GM18870 (cell line): ENCODE measurements around the gene SMURF2.
"Not testable (repeated sequence)": the region's sequence is repeated elsewhere in the genome, so short reads cannot be mapped to it uniquely, and the experiment has no call there.

Experiments used
- ATAC-seq: cut with Tn5 transposase; IDR thresholded peaks from one replicate; pipeline ENCODE4 v1.9.1; 2021; ENCODE audit warnings: moderate library complexity; ENCODE audit not compliant: unreplicated experiment

Gene SMURF2

GRCh38 chr17:64667807-64668721 is 6.0 kb upstream of the SMURF2 start:
- not testable (repeated sequence) for ATAC-seq

- not testable (repeated sequence) for ATAC-seq
Measured at GRCh38 chr17:64664299-64664981, 2.3 kb upstream of the SMURF2 start.

- ATAC-seq, result not testable (repeated sequence)
Measured at GRCh38 chr17:64663836-64664235, 1.7 kb upstream of the SMURF2 start.

- no peak for ATAC-seq
Measured at GRCh38 chr17:64662774-64663367, 764 bp upstream of the SMURF2 start.

- ATAC-seq, result no peak
Measured at GRCh38 chr17:64661726-64661975, 456 bp downstream of the SMURF2 start.

- not testable (repeated sequence) for ATAC-seq
Measured at GRCh38 chr17:64660978-64661725, 955 bp downstream of the SMURF2 start.

GRCh38 chr17:64660195-64660977 is 1.7 kb downstream of the SMURF2 start:
- ATAC-seq, result not testable (repeated sequence)

GRCh38 chr17:64658931-64659330 is 3.2 kb downstream of the SMURF2 start:
- no peak for ATAC-seq

GRCh38 chr17:64657610-64658125 is 4.4 kb downstream of the SMURF2 start:
- no peak for ATAC-seq

- ATAC-seq, result no peak
Measured at GRCh38 chr17:64655704-64656103, 6.4 kb downstream of the SMURF2 start.

GRCh38 chr17:64653985-64654355 is 8.1 kb downstream of the SMURF2 start:
- ATAC-seq, result no peak

GRCh38 chr17:64653325-64653984 is 8.7 kb downstream of the SMURF2 start:
- no peak for ATAC-seq

- ATAC-seq, result no peak
Measured at GRCh38 chr17:64651889-64652288, 10.2 kb downstream of the SMURF2 start.

GRCh38 chr17:64648234-64648633 is 13.9 kb downstream of the SMURF2 start:
- ATAC-seq, result no peak

- ATAC-seq, result no peak
Measured at GRCh38 chr17:64647817-64648216, 14.3 kb downstream of the SMURF2 start.

- no peak for ATAC-seq
Measured at GRCh38 chr17:64639516-64639915, 22.6 kb downstream of the SMURF2 start.

- ATAC-seq, result no peak
Measured at GRCh38 chr17:64638552-64639203, 23.4 kb downstream of the SMURF2 start.

GRCh38 chr17:64635647-64636305 is 26.3 kb downstream of the SMURF2 start:
- ATAC-seq, result peak; percentile 79

GRCh38 chr17:64634218-64634617 is 27.9 kb downstream of the SMURF2 start:
- no peak for ATAC-seq
